ENCODE data around the gene NADSYN1. TPM values are rescaled to one million over a fixed set of nuclear protein-coding genes. Genes with fewer than 3 reads are reported as not detected.

NADSYN1 gene
- total RNA-seq, 1 experiment from 2014 or later = 91.3 TPM

GRCh38 chr11:71407356-71407755 is 45.6 kb upstream of the NADSYN1 start:
- ChIA-PET CTCF (no interaction called here), POLR2A (no interaction called here)
- Mint-ChIP-seq H3K4me3 (ENCODE audit: unreplicated experiment) (no peak overlapping the region), H3K9me3 (ENCODE audit: unreplicated experiment) (peaks cover 27% of the 10 kb centered on the region), H3K36me3 (ENCODE audit: insufficient read depth, unreplicated experiment) (peaks cover 6% of the 10 kb centered on the region), H3K27ac (ENCODE audit: unreplicated experiment) (no peak overlapping the region), H3K4me1 (ENCODE audit: low read depth, unreplicated experiment) (no peaks in the 10 kb centered on the region), H3K27me3 (ENCODE audit: insufficient read depth, unreplicated experiment) (peaks cover 24% of the 10 kb centered on the region)
- Histone ChIP-seq H3K27me3 (replicated peaks; ENCODE audit: control insufficient read depth, insufficient read depth, low read length) (0 out of 2 replicates have a peak, but pooled peaks cover 1% of the 10 kb centered on the region), H3K4me3 (ENCODE audit: low read depth, low read length) (no peak overlapping the region), H3K9me3 (no peaks in the 10 kb centered on the region), H3K4me1 (no peaks in the 10 kb centered on the region), H3K36me3 (ENCODE audit: control insufficient read depth, insufficient read depth, low read length) (no peaks in the 10 kb centered on the region)
- intact Hi-C loops (cut with micrococcal nuclease; ENCODE audit: unreplicated experiment) = no loop called here
- DNase-seq = no peak
- no peak for TF ChIP-seq CTCF (IDR thresholded peaks at IDR 0.05; ENCODE audit: insufficient read depth in 1 of 2, low read depth in 1 of 2, low read length in 1 of 2, severe bottlenecking in 1 of 2, unreplicated experiment in 1 of 2)
- no TSS peak for BruUV-seq (replicated peaks)

GRCh38 chr11:71408826-71409225 is 44.2 kb upstream of the NADSYN1 start:
- Mint-ChIP-seq H3K27ac (ENCODE audit: unreplicated experiment) (no peak overlapping the region), H3K27me3 (ENCODE audit: insufficient read depth, unreplicated experiment) (peaks cover 19% of the 10 kb centered on the region), H3K4me3 (ENCODE audit: unreplicated experiment) (no peak overlapping the region), H3K4me1 (ENCODE audit: low read depth, unreplicated experiment) (no peaks in the 10 kb centered on the region), H3K36me3 (ENCODE audit: insufficient read depth, unreplicated experiment) (peaks cover 6% of the 10 kb centered on the region), H3K9me3 (ENCODE audit: unreplicated experiment) (peaks cover 17% of the 10 kb centered on the region)
- no peak for DNase-seq
- no peaks in the 10 kb centered on the region for H3K27me3 ChIP-seq (replicated peaks; ENCODE audit: control insufficient read depth, insufficient read depth, low read length)
- H3K4me3 ChIP-seq (ENCODE audit: low read depth, low read length) = no peak overlapping the region
- ChIA-PET CTCF (no interaction called here), POLR2A (no interaction called here)
- H3K36me3 ChIP-seq (ENCODE audit: control insufficient read depth, insufficient read depth, low read length) = no peaks in the 10 kb centered on the region
- H3K9me3 ChIP-seq = no peaks in the 10 kb centered on the region
- intact Hi-C loops (cut with micrococcal nuclease; ENCODE audit: unreplicated experiment) = no loop called here
- H3K4me1 ChIP-seq = no peaks in the 10 kb centered on the region
- BruUV-seq (replicated peaks) = no TSS peak
- no peak for TF ChIP-seq CTCF (IDR thresholded peaks at IDR 0.05; ENCODE audit: insufficient read depth in 1 of 2, low read depth in 1 of 2, low read length in 1 of 2, severe bottlenecking in 1 of 2, unreplicated experiment in 1 of 2)

GRCh38 chr11:71410363-71410966 is 42.5 kb upstream of the NADSYN1 start:
- no peak overlapping the region for H3K27ac Mint-ChIP-seq (ENCODE audit: unreplicated experiment)
- H3K27me3 Mint-ChIP-seq (ENCODE audit: insufficient read depth, unreplicated experiment) = peaks cover 23% of the 10 kb centered on the region
- no peaks in the 10 kb centered on the region for H3K36me3 ChIP-seq (ENCODE audit: control insufficient read depth, insufficient read depth, low read length)
- H3K4me3 Mint-ChIP-seq (ENCODE audit: unreplicated experiment) = no peak overlapping the region
- H3K36me3 Mint-ChIP-seq (ENCODE audit: insufficient read depth, unreplicated experiment) = peaks cover 6% of the 10 kb centered on the region
- intact Hi-C loops (cut with micrococcal nuclease; ENCODE audit: unreplicated experiment) = no loop called here
- no peak overlapping the region for H3K4me3 ChIP-seq (ENCODE audit: low read depth, low read length)
- BruUV-seq (replicated peaks) = no TSS peak
- no peaks in the 10 kb centered on the region for H3K4me1 ChIP-seq
- POLR2A ChIA-PET = no interaction called here
- no peak for DNase-seq
- no peaks in the 10 kb centered on the region for H3K4me1 Mint-ChIP-seq (ENCODE audit: low read depth, unreplicated experiment)
- no peaks in the 10 kb centered on the region for H3K27me3 ChIP-seq (replicated peaks; ENCODE audit: control insufficient read depth, insufficient read depth, low read length)
- peaks cover 24% of the 10 kb centered on the region for H3K9me3 Mint-ChIP-seq (ENCODE audit: unreplicated experiment)
- H3K9me3 ChIP-seq = no peaks in the 10 kb centered on the region
- CTCF ChIA-PET = no interaction called here
- TF ChIP-seq CTCF (IDR thresholded peaks at IDR 0.05; ENCODE audit: insufficient read depth in 1 of 2, low read depth in 1 of 2, low read length in 1 of 2, severe bottlenecking in 1 of 2, unreplicated experiment in 1 of 2) = no peak

All from Caco-2 (cell line).